HepG2 (cell line): ENCODE results near the gene TADA2A. TPM values are rescaled to one million over a fixed set of nuclear protein-coding genes. Genes with fewer than 3 reads are reported as not detected.

ENCODE experiments used
- CEBPB ChIP-seq: IDR thresholded peaks from 2 replicates; pipeline ENCODE4 v1.6.1; 2011; ENCODE audit warnings: low read depth, low read length, improper control_type of control experiment, borderline replicate concordance
- DBP ChIP-seq: sonication (generic); formaldehyde crosslinking; IDR thresholded peaks from 2 replicates; pipeline ENCODE4 v1.4.0; 2020; ENCODE audit warnings: missing genetic modification reagents; ENCODE audit errors: not compliant biosample characterization
- ESRRA ChIP-seq: sonication (generic); formaldehyde crosslinking; IDR thresholded peaks from 2 replicates; pipeline ENCODE4 v1.5.1; 2020; ENCODE audit warnings: mild to moderate bottlenecking, low read depth, missing genetic modification reagents
- HBP1 ChIP-seq: IDR thresholded peaks from 2 replicates; pipeline ENCODE4 v1.6.1; 2016; ENCODE audit warnings: low read depth, control low read depth
- HOXA9 ChIP-seq: sonication (generic); formaldehyde crosslinking; IDR thresholded peaks from 2 replicates; pipeline ENCODE4 v1.8.1; 2022; ENCODE audit warnings: missing genetic modification reagents, mild to moderate bottlenecking, moderate library complexity, borderline replicate concordance
- MED1 ChIP-seq: sonication (generic); formaldehyde crosslinking; IDR thresholded peaks from 2 replicates; pipeline ENCODE4 v1.4.0; 2020; ENCODE audit warnings: missing genetic modification reagents
- MEIS2 ChIP-seq: sonication (generic); formaldehyde crosslinking; IDR thresholded peaks from 2 replicates; pipeline ENCODE4 v1.9.0; 2021; ENCODE audit warnings: mild to moderate bottlenecking, missing genetic modification reagents
- RNF2 ChIP-seq: fragments of 450-650 bp; conservative IDR thresholded peaks from 2 replicates; pipeline ENCODE4 v1.6.1; 2016; ENCODE audit warnings: low read depth
- SMYD3 ChIP-seq: sonication (generic); formaldehyde crosslinking; IDR thresholded peaks from 2 replicates; pipeline ENCODE4 v1.8.1; 2023; ENCODE audit warnings: mild to moderate bottlenecking, missing genetic modification reagents
- XRCC5 ChIP-seq: fragments of 200-400 bp; formaldehyde crosslinking; optimal IDR thresholded peaks from 2 replicates; pipeline ENCODE3; 2017; ENCODE audit warnings: mild to moderate bottlenecking, low read length
- ZBTB3 ChIP-seq: sonication (generic); formaldehyde crosslinking; IDR thresholded peaks from 2 replicates; pipeline ENCODE4 v1.4.0; 2020; ENCODE audit warnings: low read depth, mild to moderate bottlenecking, moderate library complexity, missing genetic modification reagents, borderline replicate concordance
- ZKSCAN5 ChIP-seq: sonication (generic); formaldehyde crosslinking; IDR thresholded peaks from 2 replicates; pipeline ENCODE4 v1.5.1; 2020; ENCODE audit warnings: mild to moderate bottlenecking, missing genetic modification reagents
- ZNF138 ChIP-seq: sonication (generic); formaldehyde crosslinking; IDR thresholded peaks from 2 replicates; pipeline ENCODE4 v1.5.0; 2020; ENCODE audit warnings: mild to moderate bottlenecking, low read depth, missing genetic modification reagents
- ZNF180 ChIP-seq: sonication (generic); formaldehyde crosslinking; IDR thresholded peaks from 2 replicates; pipeline ENCODE4 v1.4.0; 2020; ENCODE audit warnings: low read depth, missing genetic modification reagents, borderline replicate concordance
- ZNF331 ChIP-seq: sonication (generic); formaldehyde crosslinking; IDR thresholded peaks from 2 replicates; pipeline ENCODE4 v1.4.0; 2020; ENCODE audit warnings: missing genetic modification reagents
- ZNF335 ChIP-seq: sonication (generic); formaldehyde crosslinking; IDR thresholded peaks from 2 replicates; pipeline ENCODE4 v1.4.0; 2020; ENCODE audit warnings: missing genetic modification reagents
- ZNF547 ChIP-seq: sonication (generic); formaldehyde crosslinking; IDR thresholded peaks from 2 replicates; pipeline ENCODE4 v1.5.1; 2020; ENCODE audit warnings: mild to moderate bottlenecking, missing genetic modification reagents
- ZNF577 ChIP-seq: sonication (generic); formaldehyde crosslinking; IDR thresholded peaks from 2 replicates; pipeline ENCODE4 v1.4.0; 2020; ENCODE audit warnings: mild to moderate bottlenecking, low read depth, missing genetic modification reagents, borderline replicate concordance
- ZNF639 ChIP-seq: conservative IDR thresholded peaks from 2 replicates; pipeline ENCODE4 v1.6.1; 2018; ENCODE audit warnings: missing genetic modification reagents
- ZNF687 ChIP-seq: sonication (generic); formaldehyde crosslinking; IDR thresholded peaks from 2 replicates; pipeline ENCODE4 v1.5.1; 2020; ENCODE audit warnings: mild to moderate bottlenecking, missing genetic modification reagents, moderate library complexity
- polyA plus RNA-seq, 8 experiments: library from polyadenylated mRNA; depleted of rRNA in 3 of 8; stranded (reverse) in 7 of 8; unstranded in 1 of 8; fragments of >200 nt; fragmentation: Illumina TruSeq in 4 of 8; extraction: Trizol in 4 of 8; gene quantifications; 2 replicates each; pipeline versions ENCODE4 v1.2.1 to v1.2.3, GENCODE V29; 2011 to 2016; ENCODE audit warnings: low read depth in 4 of 8, missing spikeins in 1 of 8, mixed read lengths in 1 of 8; ENCODE audit not compliant: insufficient read depth in 1 of 8
- total RNA-seq, 5 experiments: library from RNA; depleted of rRNA; stranded (reverse); fragments of >200 nt; fragmentation: Illumina TruSeq; extraction: Trizol; gene quantifications; 2 replicates each; pipeline ENCODE4 v1.2.3, GENCODE V29; 2016; ENCODE audit warnings: low read depth in 1 of 5

TADA2A gene
- total and polyA plus RNA-seq, 2 of the 13 experiments (the other 11 are each of a cell fraction or from before 2014, with no cell fraction given), result 8.0 to 14.0 TPM

- TF ChIP-seq CEBPB, result no peak
- TF ChIP-seq ZNF547, result peak; percentile 53; the same call in 1 of the 2 replicates
- no peak for TF ChIP-seq ZNF639 (CRISPR knock-in tag)
- TF ChIP-seq MEIS2, result peak; percentile 34; the same call in 1 of the 2 replicates
- no peak for TF ChIP-seq ZKSCAN5
- no peak for TF ChIP-seq ESRRA (CRISPR knock-in tag)
- TF ChIP-seq ZNF577 (CRISPR knock-in tag), result no peak
- TF ChIP-seq ZNF331, result no peak
- no peak for TF ChIP-seq ZNF180 (CRISPR knock-in tag)
- TF ChIP-seq XRCC5, result no peak
- no peak for TF ChIP-seq HOXA9 (CRISPR knock-in tag)
- peak; percentile 33; the same call in 1 of the 2 replicates for TF ChIP-seq HBP1
- TF ChIP-seq RNF2, result no peak
- TF ChIP-seq ZBTB3 (CRISPR knock-in tag), result no peak
- peak; percentile 86 for TF ChIP-seq ZNF687 (CRISPR knock-in tag)
- 0 out of 2 replicates have a peak, but pooled peaks have one; percentile 43 for TF ChIP-seq ZNF335 (CRISPR knock-in tag)
- TF ChIP-seq MED1 (CRISPR knock-in tag), result peak; percentile 77
- peak; percentile 58 for TF ChIP-seq DBP
- no peak for TF ChIP-seq SMYD3
- peak; percentile 78; the same call in 1 of the 2 replicates for TF ChIP-seq ZNF138 (CRISPR knock-in tag)
Measured at GRCh38 chr17:37358830-37359681, 47.6 kb upstream of the TADA2A start (continued).
